Spinal cord (tissue), 10 donors: ENCODE measurements around the gene IL11RA. TPM values are rescaled to one million over a fixed set of nuclear protein-coding genes. Genes with fewer than 3 reads are reported as not detected.
A peak's percentile ranks its signal among the peaks of the same experiment; 100 is the strongest.

Source experiments
- DNase-seq, 6 donors: peaks; one replicate each; pipeline versions ENCODE4 v3.0.0 to v3.0.0-alpha.2; 2013 to 2015; ENCODE audit warnings: low spot score in 6 of 6, low read depth in 4 of 6
- H3K27ac ChIP-seq: one replicate; pipeline ENCODE4 v1.5.1; 2013; ENCODE audit warnings: low read depth, low read length, control low read depth
- H3K27me3 ChIP-seq: one replicate; pipeline ENCODE4 v1.6.1; 2013; ENCODE audit warnings: low read length; ENCODE audit not compliant: control insufficient read depth, insufficient read depth
- H3K36me3 ChIP-seq: one replicate; pipeline ENCODE4 v1.6.1; 2013; ENCODE audit warnings: low read length; ENCODE audit not compliant: control insufficient read depth, insufficient read depth
- H3K4me1 ChIP-seq: one replicate; pipeline ENCODE4 v1.6.1; 2013; ENCODE audit warnings: low read length; ENCODE audit not compliant: control insufficient read depth, insufficient read depth
- H3K4me3 ChIP-seq: one replicate; pipeline ENCODE4 v1.5.1; 2013; ENCODE audit warnings: low read depth, low read length, control low read depth
- H3K9me3 ChIP-seq: one replicate; pipeline ENCODE4 v1.6.1; 2013; ENCODE audit warnings: low read length; ENCODE audit not compliant: control insufficient read depth, insufficient read depth
- WGBS: methylation state at CpG from one replicate; pipeline ENCODE4 v1.1.5; 2013; ENCODE audit warnings: missing lambda C conversion rate; ENCODE audit not compliant: insufficient coverage; 5-methylcytosine and 5-hydroxymethylcytosine counted together
- polyA plus RNA-seq, 2 donors: library from polyadenylated mRNA; unstranded; fragments of 120-200 nt; gene quantifications; one replicate each; pipeline ENCODE4 v1.2.1, GENCODE V29; 2013; ENCODE audit not compliant: insufficient read length in 2 of 2
- total RNA-seq, 2 donors: library from RNA; depleted of rRNA in 1 of 2; stranded (reverse); fragments of 120-200 nt in 1 of 2; fragments of >200 nt in 1 of 2; gene quantifications; one replicate each; pipeline versions ENCODE4 v1.2.3 to v1.2.4, GENCODE V29; 2013 to 2014
- donor health status: healthy.

The IL11RA gene
- total and polyA plus RNA-seq, 4 donors, result 24.1 to 69.9 (median 52.5) TPM

- DNase-seq, result peak in 2 of 6 donors; percentile 51 to 82
- 24% methylated on average over 10 of the region's 11 CpGs for WGBS
- Histone ChIP-seq H3K4me1 (peaks cover 63% of the 10 kb centered on the region), H3K27me3 (no peaks in the 10 kb centered on the region), H3K4me3 (no peak overlapping the region), H3K36me3 (peaks cover 25% of the 10 kb centered on the region), H3K27ac (peak overlapping the region; percentile 79), H3K9me3 (no peaks in the 10 kb centered on the region)
Observed at GRCh38 chr9:34653151-34654072, 1.4 kb downstream of the IL11RA start.

GRCh38 chr9:34654323-34655051 is 2.5 kb downstream of the IL11RA start:
- H3K9me3 ChIP-seq, result no peaks in the 10 kb centered on the region
- peak overlapping the region; percentile 79 for H3K27ac ChIP-seq
- 23% methylated on average over 4 of the region's 11 CpGs for WGBS
- no peaks in the 10 kb centered on the region for H3K27me3 ChIP-seq
- H3K36me3 ChIP-seq, result peaks cover 16% of the 10 kb centered on the region
- DNase-seq, result peak in 3 of 6 donors; percentile 63 to 95 (median 89)
- peaks cover 62% of the 10 kb centered on the region for H3K4me1 ChIP-seq
- H3K4me3 ChIP-seq, result no peak overlapping the region

- DNase-seq, result no peak
- Histone ChIP-seq H3K4me3 (no peak overlapping the region), H3K9me3 (no peaks in the 10 kb centered on the region), H3K27me3 (no peaks in the 10 kb centered on the region), H3K4me1 (peaks cover 53% of the 10 kb centered on the region), H3K36me3 (peaks cover 16% of the 10 kb centered on the region), H3K27ac (peak overlapping the region; percentile 79)
- WGBS, result 63% methylated on average over 5 of the region's 5 CpGs
Observed at GRCh38 chr9:34655394-34655793, 3.4 kb downstream of the IL11RA start.

GRCh38 chr9:34656992-34657391 is 5.0 kb downstream of the IL11RA start:
- DNase-seq, result no peak
- H3K27me3 ChIP-seq, result no peaks in the 10 kb centered on the region
- no CpG with 5 or more reads among the region's 5 CpGs for WGBS
- no peak overlapping the region for H3K4me3 ChIP-seq
- H3K27ac ChIP-seq, result no peak overlapping the region
- no peaks in the 10 kb centered on the region for H3K9me3 ChIP-seq
- peaks cover 15% of the 10 kb centered on the region for H3K36me3 ChIP-seq
- H3K4me1 ChIP-seq, result peaks cover 38% of the 10 kb centered on the region

GRCh38 chr9:34658461-34658860 is 6.5 kb downstream of the IL11RA start:
- H3K9me3 ChIP-seq, result no peaks in the 10 kb centered on the region
- H3K4me1 ChIP-seq, result peaks cover 24% of the 10 kb centered on the region
- no peak for DNase-seq
- 95% methylated on average over 14 of the region's 14 CpGs for WGBS
- H3K27me3 ChIP-seq, result no peaks in the 10 kb centered on the region
- no peak overlapping the region for H3K4me3 ChIP-seq
- H3K36me3 ChIP-seq, result peaks cover 15% of the 10 kb centered on the region
- H3K27ac ChIP-seq, result no peak overlapping the region

GRCh38 chr9:34659592-34660253 is 7.7 kb downstream of the IL11RA start:
- Histone ChIP-seq H3K9me3 (no peaks in the 10 kb centered on the region), H3K4me1 (peaks cover 18% of the 10 kb centered on the region), H3K27ac (no peak overlapping the region), H3K36me3 (peaks cover 15% of the 10 kb centered on the region), H3K27me3 (no peaks in the 10 kb centered on the region), H3K4me3 (no peak overlapping the region)
- 91% methylated on average over 8 of the region's 8 CpGs for WGBS
- DNase-seq, result no peak

GRCh38 chr9:34662526-34663302 is 10.7 kb downstream of the IL11RA start, which contains the start of gene CCL27:
TSS of gene CCL27 (minus strand) at chr9:34662657. CDS start at chr9:34662633, 24 bp downstream.
- no peak for DNase-seq
- WGBS, result no CpG with 5 or more reads among the region's 4 CpGs
- Histone ChIP-seq H3K36me3 (peaks cover 15% of the 10 kb centered on the region), H3K4me1 (peaks cover 23% of the 10 kb centered on the region), H3K27ac (no peak within 1 kb of the TSS), H3K4me3 (no peak within 1 kb of the TSS), H3K9me3 (no peaks in the 10 kb centered on the region), H3K27me3 (no peaks in the 10 kb centered on the region)

- Histone ChIP-seq H3K9me3 (no peaks in the 10 kb centered on the region), H3K36me3 (peaks cover 15% of the 10 kb centered on the region), H3K27ac (no peak overlapping the region), H3K4me3 (no peak overlapping the region), H3K27me3 (no peaks in the 10 kb centered on the region), H3K4me1 (peaks cover 23% of the 10 kb centered on the region)
- DNase-seq, result no peak
Observed at GRCh38 chr9:34663303-34663605, 11.3 kb downstream of the IL11RA start.
